Measurements from ENCODE around the gene ICOSLG. TPM values are rescaled to one million over a fixed set of nuclear protein-coding genes. Genes with fewer than 3 reads are reported as not detected.
"Not testable (repeated sequence)": the region's sequence is repeated elsewhere in the genome, so short reads cannot be mapped to it uniquely, and the experiment has no call there.

Gene ICOSLG
- total RNA-seq, 2 experiments from 2014 or later: 1.5 to 1.8 TPM

GRCh38 chr21:44196212-44197155, 44.3 kb downstream of the ICOSLG start:
- ATAC-seq (ENCODE audit: low read depth) (peak; percentile 98), DNase-seq (peak; percentile 74)
- POLR2A ChIA-PET, H3K4me3 Mint-ChIP-seq, H3K27me3 Mint-ChIP-seq, H3K9me3 Mint-ChIP-seq, H3K4me1 Mint-ChIP-seq, H3K36me3 Mint-ChIP-seq: not testable (repeated sequence)
- H3K27ac Mint-ChIP-seq: peak overlapping the region; percentile 34

GRCh38 chr21:44194888-44195287, 45.9 kb downstream of the ICOSLG start:
- H3K4me1 Mint-ChIP-seq; H3K27me3 Mint-ChIP-seq; H3K36me3 Mint-ChIP-seq; ATAC-seq (ENCODE audit: low read depth); DNase-seq; POLR2A ChIA-PET; H3K4me3 Mint-ChIP-seq; H3K9me3 Mint-ChIP-seq; H3K27ac Mint-ChIP-seq: not testable (repeated sequence)

- H3K27ac Mint-ChIP-seq, H3K9me3 Mint-ChIP-seq: not testable (repeated sequence)
These were observed 46.3 kb downstream of the ICOSLG start for GRCh38 chr21:44194451-44194850.

GRCh38 chr21:44193108-44193507, 47.6 kb downstream of the ICOSLG start:
- H3K4me1 Mint-ChIP-seq; POLR2A ChIA-PET; H3K27ac Mint-ChIP-seq; H3K36me3 Mint-ChIP-seq; ATAC-seq (ENCODE audit: low read depth); DNase-seq; H3K4me3 Mint-ChIP-seq; H3K9me3 Mint-ChIP-seq; H3K27me3 Mint-ChIP-seq: not testable (repeated sequence)

More at GRCh38 chr21:44194451-44194850, 46.3 kb downstream of the ICOSLG start:
- ATAC-seq (ENCODE audit: low read depth); POLR2A ChIA-PET; H3K36me3 Mint-ChIP-seq; H3K4me1 Mint-ChIP-seq; H3K27me3 Mint-ChIP-seq; H3K4me3 Mint-ChIP-seq; DNase-seq: not testable (repeated sequence)

- H3K9me3 Mint-ChIP-seq; H3K4me1 Mint-ChIP-seq; H3K27ac Mint-ChIP-seq; POLR2A ChIA-PET; H3K36me3 Mint-ChIP-seq; H3K4me3 Mint-ChIP-seq; DNase-seq; ATAC-seq (ENCODE audit: low read depth); H3K27me3 Mint-ChIP-seq: not testable (repeated sequence)
These were observed 50.1 kb downstream of the ICOSLG start for GRCh38 chr21:44190349-44191271.

- H3K36me3 Mint-ChIP-seq; POLR2A ChIA-PET; ATAC-seq (ENCODE audit: low read depth); H3K4me3 Mint-ChIP-seq; DNase-seq; H3K4me1 Mint-ChIP-seq; H3K27ac Mint-ChIP-seq; H3K27me3 Mint-ChIP-seq; H3K9me3 Mint-ChIP-seq: not testable (repeated sequence)
These were observed 55.9 kb downstream of the ICOSLG start for GRCh38 chr21:44184862-44185261.

- H3K4me3 Mint-ChIP-seq; H3K9me3 Mint-ChIP-seq; H3K36me3 Mint-ChIP-seq; H3K27me3 Mint-ChIP-seq; DNase-seq; ATAC-seq (ENCODE audit: low read depth); POLR2A ChIA-PET; H3K4me1 Mint-ChIP-seq; H3K27ac Mint-ChIP-seq: not testable (repeated sequence)
These were observed 58.5 kb downstream of the ICOSLG start for GRCh38 chr21:44182202-44182601.

GRCh38 chr21:44181506-44181905, 59.2 kb downstream of the ICOSLG start:
- H3K36me3 Mint-ChIP-seq; POLR2A ChIA-PET; H3K4me3 Mint-ChIP-seq; H3K4me1 Mint-ChIP-seq; H3K9me3 Mint-ChIP-seq; H3K27ac Mint-ChIP-seq; DNase-seq; H3K27me3 Mint-ChIP-seq; ATAC-seq (ENCODE audit: low read depth): not testable (repeated sequence)

- ATAC-seq (ENCODE audit: low read depth); DNase-seq; H3K36me3 Mint-ChIP-seq; H3K27ac Mint-ChIP-seq; POLR2A ChIA-PET; H3K4me1 Mint-ChIP-seq; H3K9me3 Mint-ChIP-seq; H3K4me3 Mint-ChIP-seq; H3K27me3 Mint-ChIP-seq: not testable (repeated sequence)
These were observed 64.6 kb downstream of the ICOSLG start for GRCh38 chr21:44176127-44176526.

GRCh38 chr21:44175189-44175588, 65.6 kb downstream of the ICOSLG start:
- H3K27me3 Mint-ChIP-seq; H3K4me1 Mint-ChIP-seq; H3K27ac Mint-ChIP-seq; DNase-seq; H3K36me3 Mint-ChIP-seq; POLR2A ChIA-PET; H3K9me3 Mint-ChIP-seq; H3K4me3 Mint-ChIP-seq; ATAC-seq (ENCODE audit: low read depth): not testable (repeated sequence)

Other genes with a start within 250 kb of the ICOSLG start
- gene TRAPPC10, start 228.6 kb downstream of the ICOSLG start, total RNA-seq: 10 to 100 TPM; 77.9 to 82.7 TPM
- gene PWP2, start 133.5 kb downstream of the ICOSLG start, total RNA-seq: 10 to 100 TPM in 1 of 2 experiments, 1 to 10 TPM in 1; 4.5 to 12.2 TPM
- 10 to 100 TPM; 12.7 to 14.6 TPM for gene GATD3, start 107.3 kb downstream of the ICOSLG start, total RNA-seq
- gene DNMT3L, start 21.0 kb upstream of the ICOSLG start, total RNA-seq: not detected
- not detected for gene AIRE, start 44.9 kb upstream of the ICOSLG start, total RNA-seq
- 100 to 1,000 TPM; 183 to 193 TPM for gene PFKL, start 59.1 kb upstream of the ICOSLG start, total RNA-seq
- 10 to 100 TPM; 23.7 TPM for gene CFAP410, start 98.4 kb upstream of the ICOSLG start, total RNA-seq
- 10 to 100 TPM; 29.6 to 31.1 TPM for gene TRPM2, start 112.7 kb upstream of the ICOSLG start, total RNA-seq
- 1 to 10 TPM; 3.0 to 3.5 TPM for gene LRRC3, start 214.6 kb upstream of the ICOSLG start, total RNA-seq